ENCODE results near the gene FGR. TPM values are rescaled to one million over a fixed set of nuclear protein-coding genes. Genes with fewer than 3 reads are reported as not detected.

Gene FGR
- total RNA-seq, 1 experiment from 2014 or later = not detected

DNA sequence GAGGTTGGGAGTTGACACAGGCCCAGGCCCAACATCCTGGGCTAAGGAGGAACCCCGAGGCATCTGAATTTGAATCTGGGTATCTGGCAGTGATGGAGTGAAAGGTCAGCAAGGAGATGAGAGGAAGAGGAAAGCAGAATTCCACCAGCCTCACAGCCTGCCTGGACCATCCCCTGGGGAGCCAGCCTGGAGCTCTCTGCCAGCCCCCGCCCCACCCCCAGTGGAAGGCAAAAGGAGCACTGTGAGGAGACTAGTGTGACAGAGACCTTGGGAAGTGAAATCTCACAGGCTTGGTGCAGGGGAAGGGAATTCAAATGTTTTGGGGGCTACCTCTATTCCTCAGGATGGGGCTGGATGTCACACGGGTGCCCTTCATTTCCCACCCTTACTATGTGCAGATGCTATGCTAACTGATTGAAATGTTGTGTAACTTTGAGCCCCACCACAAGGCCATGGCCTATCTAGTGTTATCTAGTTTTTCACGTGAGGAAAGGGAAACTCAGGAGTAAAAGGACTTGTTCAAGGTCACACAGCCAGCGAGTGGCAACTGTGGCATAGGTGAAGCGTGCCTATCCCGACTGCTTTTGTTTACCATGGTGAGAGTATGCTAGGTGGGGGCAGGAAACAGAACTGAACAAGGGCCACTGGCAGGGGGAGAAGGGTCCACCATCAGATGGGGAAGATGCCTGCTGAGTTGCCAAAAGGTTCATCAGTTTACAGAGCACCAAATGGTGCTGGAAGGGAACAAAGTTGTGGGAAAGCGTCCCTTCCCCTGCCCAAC lies 60.8 kb downstream of the FGR start:
- no peak overlapping the region for H3K4me2 ChIP-seq (ENCODE audit: low read length)
- H4K20me1 ChIP-seq (ENCODE audit: insufficient read depth) = no peaks in the 10 kb centered on the region; the same call in 1 of the 2 replicates
- ChIA-PET POLR2A (no interaction called here), CTCF (interaction anchor here (0.7 kb wide), 1 partner anchor 17 kb away, joined by 3 read pairs; no protein-coding TSS in a partner anchor), RAD21 (ENCODE audit: low non-redundant PET in 1 of 2, low total read pairs in 2 of 2, uncharacterized antibody in 2 of 2, unreplicated experiment in 2 of 2) (no interaction called here)
- H3K9me2 ChIP-seq (ENCODE audit: insufficient read depth) = no peaks in the 10 kb centered on the region
- peaks cover 41 to 53% of the 10 kb centered on the region in 2 experiments for H3K4me1 ChIP-seq (ENCODE audit: control insufficient read depth in 1 of 2, insufficient read depth in 2 of 2, low read length in 2 of 2)
- H3K4me3 ChIP-seq (replicated peaks in 1 of 2; ENCODE audit: low read depth in 1 of 2, low read length in 2 of 2) = no peak overlapping the region
- no peak overlapping the region for H3K27ac ChIP-seq (ENCODE audit: low read depth, low read length)
- H2AFZ ChIP-seq (ENCODE audit: low read depth, low read length, poor library complexity, severe bottlenecking) = no peak overlapping the region
- no peak overlapping the region for H3K9ac ChIP-seq (ENCODE audit: low read length)
- H3K36me3 ChIP-seq (ENCODE audit: control insufficient read depth in 1 of 2, insufficient read depth in 2 of 2, low read length in 2 of 2) = no peaks in the 10 kb centered on the region
- DNase-seq (ENCODE audit: low read depth, low spot score) = no peak
- no TSS peak for BruUV-seq (replicated peaks)
- H3K27me3 ChIP-seq (ENCODE audit: insufficient read depth, low read length) = no peaks in the 10 kb centered on the region
- ATAC-seq = no peak
- intact Hi-C loops (cut with micrococcal nuclease) = no loop called here
- H3K9me3 ChIP-seq (ENCODE audit: control insufficient read depth in 1 of 2, insufficient read depth in 1 of 2, low read depth in 1 of 2, low read length in 2 of 2) = no peaks in the 10 kb centered on the region
- TF ChIP-seq REST (IDR thresholded peaks at IDR 0.05; ENCODE audit: low read depth) = no peak
- TF ChIP-seq EZH2phosphoT487 (IDR thresholded peaks at IDR 0.05; ENCODE audit: borderline replicate concordance) = no peak
- TF ChIP-seq ZNF274 (IDR thresholded peaks at IDR 0.05; ENCODE audit: low read depth, low read length) = no peak
- no peak for TF ChIP-seq POLR2A (IDR thresholded peaks at IDR 0.05; ENCODE audit: borderline replicate concordance, extremely low read depth, insufficient read depth, insufficient read length)
- TF ChIP-seq, protein P1, sequence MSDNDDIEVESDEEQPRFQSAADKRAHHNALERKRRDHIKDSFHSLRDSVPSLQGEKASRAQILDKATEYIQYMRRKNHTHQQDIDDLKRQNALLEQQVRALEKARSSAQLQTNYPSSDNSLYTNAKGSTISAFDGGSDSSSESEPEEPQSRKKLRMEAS (IDR thresholded peaks at IDR 0.05) = no peak
- no peak for TF ChIP-seq TCF7L2 (IDR thresholded peaks at IDR 0.05; ENCODE audit: borderline replicate concordance, extremely low read depth, insufficient read depth, insufficient read length)
- TF ChIP-seq, protein P2, sequence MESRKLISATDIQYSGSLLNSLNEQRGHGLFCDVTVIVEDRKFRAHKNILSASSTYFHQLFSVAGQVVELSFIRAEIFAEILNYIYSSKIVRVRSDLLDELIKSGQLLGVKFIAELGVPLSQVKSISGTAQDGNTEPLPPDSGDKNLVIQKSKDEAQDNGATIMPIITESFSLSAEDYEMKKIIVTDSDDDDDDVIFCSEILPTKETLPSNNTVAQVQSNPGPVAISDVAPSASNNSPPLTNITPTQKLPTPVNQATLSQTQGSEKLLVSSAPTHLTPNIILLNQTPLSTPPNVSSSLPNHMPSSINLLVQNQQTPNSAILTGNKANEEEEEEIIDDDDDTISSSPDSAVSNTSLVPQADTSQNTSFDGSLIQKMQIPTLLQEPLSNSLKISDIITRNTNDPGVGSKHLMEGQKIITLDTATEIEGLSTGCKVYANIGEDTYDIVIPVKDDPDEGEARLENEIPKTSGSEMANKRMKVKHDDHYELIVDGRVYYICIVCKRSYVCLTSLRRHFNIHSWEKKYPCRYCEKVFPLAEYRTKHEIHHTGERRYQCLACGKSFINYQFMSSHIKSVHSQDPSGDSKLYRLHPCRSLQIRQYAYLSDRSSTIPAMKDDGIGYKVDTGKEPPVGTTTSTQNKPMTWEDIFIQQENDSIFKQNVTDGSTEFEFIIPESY (IDR thresholded peaks at IDR 0.05; ENCODE audit: extremely low read depth, insufficient replicate concordance, low read length) = no peak
- TF ChIP-seq EZH2 (IDR thresholded peaks at IDR 0.05) = no peak
- TF ChIP-seq RAD21 (IDR thresholded peaks at IDR 0.05; ENCODE audit: low read depth) = no peak
- no peak for TF ChIP-seq ZFX (IDR thresholded peaks at IDR 0.05)
- no peak for TF ChIP-seq SIN3A (IDR thresholded peaks at IDR 0.05; ENCODE audit: low read depth)
- no peak for TF ChIP-seq JUND (IDR thresholded peaks at IDR 0.05)
- TF ChIP-seq POLR2AphosphoS5 (IDR thresholded peaks at IDR 0.05; ENCODE audit: low read depth, low read length) = no peak
- TF ChIP-seq ELF1 (IDR thresholded peaks at IDR 0.05; ENCODE audit: borderline replicate concordance, low read depth) = no peak
- H3K79me2 ChIP-seq (ENCODE audit: insufficient read depth, low read length) = peaks cover 60% of the 10 kb centered on the region
